HG03045 (cell line): ENCODE measurements around the gene SYT1.

Experiments
- ATAC-seq: cut with Tn5 transposase; IDR thresholded peaks from one replicate; pipeline ENCODE4 v1.9.1; 2021; ENCODE audit warnings: mild to moderate bottlenecking, moderate library complexity; ENCODE audit not compliant: unreplicated experiment

The SYT1 gene

GRCh38 chr12:79053394-79053793, 188.8 kb downstream of the SYT1 start:
- no peak for ATAC-seq

DNA sequence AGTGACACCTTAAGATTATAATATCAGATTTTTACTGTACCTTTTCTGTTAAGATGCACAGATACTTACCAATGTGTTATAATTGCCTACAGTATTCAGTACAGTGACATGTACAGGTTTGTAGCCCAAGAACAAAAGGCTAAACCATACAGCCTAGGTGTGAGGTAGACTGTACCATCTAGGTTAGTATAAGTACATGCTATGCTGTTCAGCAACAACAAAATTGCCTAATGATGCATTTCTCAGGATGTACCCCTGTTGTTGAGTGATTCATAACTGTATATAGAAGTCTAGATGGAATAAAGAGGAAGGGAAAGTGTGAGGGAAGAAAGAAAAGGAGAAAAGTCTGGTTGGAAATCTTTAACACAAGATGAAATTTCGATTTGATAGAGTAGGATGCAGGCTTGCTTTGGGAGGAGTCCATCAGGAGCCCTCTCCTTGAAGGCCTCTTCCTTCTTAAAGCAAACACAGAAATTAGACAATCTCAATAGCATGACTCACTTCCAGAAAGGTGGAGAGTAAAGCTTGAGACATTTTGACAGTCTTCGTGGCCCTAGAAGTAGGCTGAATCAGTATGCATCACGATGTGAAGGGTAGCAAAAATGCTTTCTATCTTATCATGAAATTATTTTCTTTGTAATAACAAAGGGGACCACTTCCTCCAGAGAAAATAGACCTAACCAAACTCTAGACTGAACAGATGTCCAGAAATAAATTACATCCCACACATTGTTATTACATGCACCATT, 191.5 kb downstream of the SYT1 start:
- ATAC-seq, result no peak

GRCh38 chr12:79056775-79057174, 192.2 kb downstream of the SYT1 start:
- no peak for ATAC-seq

DNA sequence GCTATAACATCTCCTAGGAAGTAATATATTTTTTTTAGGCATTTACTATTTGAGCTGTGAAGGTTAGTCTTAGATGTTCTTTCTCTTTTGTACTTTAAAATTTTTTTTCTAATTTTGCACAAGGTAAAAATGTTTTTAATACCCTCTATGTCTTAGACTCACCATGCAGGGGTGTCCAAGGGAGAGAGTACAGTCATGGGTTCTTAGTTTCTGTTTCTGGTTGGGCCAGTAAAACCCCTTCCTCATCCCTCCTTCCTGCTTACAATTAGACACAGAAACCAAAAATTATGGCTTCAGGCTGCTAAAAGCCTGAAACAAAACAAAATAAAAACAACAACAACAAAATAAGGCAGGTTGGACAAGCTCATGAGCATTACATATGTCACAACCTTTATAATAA, 193.0 kb downstream of the SYT1 start:
- no peak for ATAC-seq

DNA sequence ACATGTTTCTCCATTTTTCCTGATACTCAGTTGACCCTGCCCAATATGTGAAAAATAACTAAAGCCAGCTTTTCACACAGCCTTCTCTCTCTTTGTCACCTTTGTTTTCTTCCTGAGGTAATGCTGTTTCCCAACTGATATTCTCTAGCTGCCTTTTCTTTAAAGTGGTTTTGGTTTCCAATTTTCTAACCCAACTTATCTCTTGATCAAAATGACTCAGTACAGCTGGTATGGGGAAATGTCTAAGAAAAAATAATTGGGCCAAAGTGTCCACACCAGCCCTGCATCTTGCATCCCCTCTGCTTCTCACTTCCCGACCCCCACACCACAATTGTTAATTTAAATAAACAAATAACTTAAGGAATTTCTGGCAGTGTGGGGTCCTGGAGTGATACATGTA, 193.8 kb downstream of the SYT1 start:
- peak; percentile 66 for ATAC-seq

DNA sequence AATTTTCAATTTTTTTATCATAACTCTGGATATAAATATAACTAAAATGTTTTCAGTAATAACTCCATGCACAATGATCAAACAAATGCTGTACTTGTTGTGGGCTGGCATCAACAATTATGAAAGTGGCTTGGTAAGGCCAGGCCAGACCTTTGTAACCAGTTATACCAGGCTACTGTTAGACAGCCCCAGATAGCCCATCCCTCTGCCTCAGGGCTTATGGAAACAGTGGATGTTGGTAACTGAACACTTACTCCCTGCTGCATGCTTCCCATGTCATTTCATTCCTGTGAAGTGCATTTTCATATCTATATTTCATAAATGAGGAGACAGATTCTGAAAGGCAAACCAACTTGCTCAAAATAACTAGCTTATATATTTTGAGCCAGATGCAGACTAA, 195.0 kb downstream of the SYT1 start:
- ATAC-seq, result no peak

DNA sequence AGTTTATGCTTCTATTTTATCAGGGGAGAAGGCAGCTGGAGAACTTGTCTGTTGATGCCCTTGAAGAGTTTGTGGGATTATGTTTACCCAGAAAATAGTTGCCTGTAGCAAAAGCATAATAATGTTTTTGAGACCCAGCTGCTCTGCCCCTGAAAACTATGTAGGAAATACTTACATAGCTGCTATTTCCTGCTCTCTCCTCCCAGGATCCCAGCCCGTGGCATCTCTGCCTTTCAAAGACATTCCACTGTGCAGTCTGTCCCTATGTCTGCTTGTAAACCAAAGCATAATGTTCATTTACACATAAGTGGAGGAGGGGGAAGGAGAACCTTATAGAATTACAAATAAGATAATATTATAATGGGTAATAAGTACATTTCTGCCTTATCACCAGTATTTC, 198.7 kb downstream of the SYT1 start:
- no peak for ATAC-seq

DNA sequence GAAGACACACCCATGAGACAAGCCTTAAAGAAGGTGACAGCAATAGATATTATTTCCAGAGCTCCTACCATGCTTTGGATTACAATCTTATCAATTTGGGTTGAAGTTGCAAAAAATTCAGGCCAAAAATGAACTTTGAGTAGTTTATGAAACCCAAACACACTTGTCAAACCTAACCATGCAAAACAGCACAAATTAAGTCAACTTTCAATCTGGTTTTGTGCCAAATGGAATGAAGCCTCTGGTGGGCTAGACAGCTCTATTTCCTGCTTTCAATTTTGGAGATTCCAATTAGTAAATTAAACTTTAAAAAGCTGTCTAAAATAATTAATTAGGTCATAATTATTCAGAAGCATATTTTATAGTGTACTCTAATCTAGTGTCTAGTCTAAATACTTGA, 203.4 kb downstream of the SYT1 start:
- no peak for ATAC-seq

DNA sequence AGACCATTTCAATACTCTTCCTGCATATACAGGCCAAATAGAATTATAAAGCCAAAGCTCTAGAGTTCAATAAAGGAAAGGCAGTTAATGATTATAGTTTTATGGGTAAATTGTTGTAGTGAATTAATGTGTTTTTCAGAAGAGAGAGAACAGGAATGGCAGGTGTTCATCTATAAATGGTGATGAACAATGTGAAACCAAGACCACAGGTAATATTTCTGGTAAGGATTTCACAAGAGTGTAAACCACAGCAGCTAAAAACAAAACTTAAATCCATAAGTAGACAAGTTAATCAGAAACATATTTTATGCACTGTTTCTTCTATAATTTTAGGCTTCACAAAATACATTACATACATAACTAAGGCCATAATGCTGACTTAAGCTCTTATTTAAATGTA, 204.4 kb downstream of the SYT1 start:
- peak; percentile 96 for ATAC-seq

GRCh38 chr12:79071498-79071897, 206.9 kb downstream of the SYT1 start:
- ATAC-seq, result no peak

GRCh38 chr12:79073506-79073905, 208.9 kb downstream of the SYT1 start:
- ATAC-seq, result no peak

DNA sequence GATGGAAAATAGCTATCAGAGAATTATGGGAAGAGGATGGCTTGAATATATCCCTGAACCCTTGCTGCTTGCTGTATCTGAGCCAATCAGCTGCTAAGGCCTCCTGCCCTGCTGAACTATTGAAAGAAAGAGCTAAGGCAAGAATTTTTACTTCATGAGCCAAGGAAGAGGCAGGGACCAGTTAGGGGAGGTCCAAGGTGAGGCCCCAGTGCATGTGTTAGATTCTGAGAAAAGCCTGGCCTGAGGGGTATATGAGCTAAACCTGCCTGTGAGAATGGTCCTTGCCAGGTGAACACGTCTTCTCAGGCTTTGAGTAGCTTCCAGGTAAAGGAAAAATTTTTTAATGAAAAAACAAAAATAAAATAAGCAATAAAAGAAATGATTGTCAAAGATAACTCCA, 218.0 kb downstream of the SYT1 start:
- ATAC-seq, result no peak

GRCh38 chr12:79083181-79083580, 218.6 kb downstream of the SYT1 start:
- ATAC-seq, result no peak

GRCh38 chr12:79085106-79085682, 220.6 kb downstream of the SYT1 start:
- no peak for ATAC-seq

DNA sequence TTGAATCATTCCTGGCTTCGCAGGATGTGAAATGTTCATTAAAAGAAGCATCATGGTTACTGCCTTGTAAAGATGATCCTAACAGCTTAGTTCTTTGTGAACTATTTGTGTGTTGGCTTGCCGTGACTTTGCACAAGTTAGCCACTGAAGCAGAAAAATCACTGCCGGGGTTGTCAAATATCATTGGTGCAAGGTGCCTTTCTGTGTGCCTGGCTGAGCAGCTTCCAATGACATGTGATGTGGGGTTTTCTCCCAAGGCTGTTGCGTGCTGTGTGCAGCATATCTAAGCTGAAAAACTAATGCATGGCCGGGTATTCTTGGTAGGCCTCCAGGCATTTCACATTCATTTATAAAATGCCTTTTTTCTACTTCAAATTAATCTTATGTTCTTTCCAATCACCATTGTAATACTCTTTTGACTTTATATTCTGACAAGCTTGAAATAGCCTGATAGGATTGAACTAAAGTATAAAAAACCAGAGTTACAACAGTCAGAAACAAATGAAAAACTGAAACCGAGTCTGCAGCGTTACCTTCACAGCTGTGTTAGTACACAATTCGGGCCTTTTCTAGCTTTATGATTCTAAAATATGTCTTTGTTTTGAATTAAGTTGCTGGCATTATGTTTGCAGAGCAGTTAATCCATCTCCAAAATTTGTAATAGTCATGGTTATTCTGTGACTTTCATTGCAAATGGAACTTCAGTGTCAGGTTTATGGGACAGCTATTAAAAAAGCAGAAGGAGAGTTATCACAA, 222.1 kb downstream of the SYT1 start:
- ATAC-seq, result no peak

GRCh38 chr12:79098530-79098929, 234.0 kb downstream of the SYT1 start:
- no peak for ATAC-seq

DNA sequence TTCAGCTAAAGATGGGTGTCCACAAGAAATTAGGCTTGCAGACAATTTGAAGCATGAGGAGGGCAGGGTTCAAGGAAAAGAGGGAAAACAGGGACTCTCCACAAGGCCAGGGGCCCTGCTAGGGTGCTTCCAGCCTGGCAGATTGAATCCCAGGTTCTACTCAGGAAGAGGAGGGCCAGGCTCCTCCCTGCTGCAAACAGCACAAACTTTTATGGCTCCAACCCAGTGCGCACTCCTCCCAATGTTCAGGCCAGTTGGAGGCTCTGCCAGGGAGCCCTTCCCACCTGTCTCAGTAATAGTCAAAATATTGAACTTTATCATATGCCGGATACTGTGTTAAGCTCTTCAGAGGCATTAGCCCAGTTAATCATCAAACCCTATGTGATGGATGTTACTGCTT, 244.4 kb downstream of the SYT1 start:
- no peak for ATAC-seq

- no peak for ATAC-seq
Observed at GRCh38 chr12:79114896-79115295, 250.3 kb downstream of the SYT1 start.

DNA sequence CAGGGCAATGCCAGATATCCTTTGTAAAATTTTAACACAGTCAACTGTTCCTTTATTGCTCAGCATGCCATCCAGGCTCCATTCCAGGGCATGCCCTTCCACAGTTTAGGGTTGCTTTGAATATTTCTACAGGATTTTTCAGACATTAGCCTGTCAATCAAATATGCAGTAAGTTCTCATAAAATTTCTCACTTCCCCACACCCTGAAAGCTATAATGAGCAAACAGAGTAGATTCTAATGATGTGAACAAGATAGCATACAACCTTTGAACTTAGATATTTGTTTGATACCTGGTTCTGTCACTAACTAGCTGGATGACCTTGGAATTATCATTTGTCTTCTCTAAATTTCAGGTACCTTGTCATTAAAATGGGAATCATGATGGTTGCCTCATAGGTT, 251.2 kb downstream of the SYT1 start:
- ATAC-seq, result no peak

GRCh38 chr12:79119796-79120195, 255.2 kb downstream of the SYT1 start:
- no peak for ATAC-seq

- no peak for ATAC-seq
Observed at GRCh38 chr12:79121486-79121885, 256.9 kb downstream of the SYT1 start.

GRCh38 chr12:79124385-79124784, 259.8 kb downstream of the SYT1 start:
- ATAC-seq, result no peak
